GM18951 (cell line): Measurements from ENCODE around the gene ATP5F1B.

Experiments
- POLR2A ChIP-seq: IDR thresholded peaks from 4 replicates; pipeline ENCODE4 v1.6.1; 2011; ENCODE audit warnings: mild to moderate bottlenecking; ENCODE audit not compliant: insufficient read length, insufficient read depth; ENCODE audit errors: extremely low read depth
- in situ Hi-C: fragments of 300-500 bp; cut with MboI; formaldehyde crosslinking; loops from one replicate; pipeline ENCODE4 v1.12.0; 2022; ENCODE audit warnings: low sequenced_read_pairs, mixed read lengths, inconsistent platforms; ENCODE audit not compliant: unreplicated experiment

ATP5F1B gene

DNA sequence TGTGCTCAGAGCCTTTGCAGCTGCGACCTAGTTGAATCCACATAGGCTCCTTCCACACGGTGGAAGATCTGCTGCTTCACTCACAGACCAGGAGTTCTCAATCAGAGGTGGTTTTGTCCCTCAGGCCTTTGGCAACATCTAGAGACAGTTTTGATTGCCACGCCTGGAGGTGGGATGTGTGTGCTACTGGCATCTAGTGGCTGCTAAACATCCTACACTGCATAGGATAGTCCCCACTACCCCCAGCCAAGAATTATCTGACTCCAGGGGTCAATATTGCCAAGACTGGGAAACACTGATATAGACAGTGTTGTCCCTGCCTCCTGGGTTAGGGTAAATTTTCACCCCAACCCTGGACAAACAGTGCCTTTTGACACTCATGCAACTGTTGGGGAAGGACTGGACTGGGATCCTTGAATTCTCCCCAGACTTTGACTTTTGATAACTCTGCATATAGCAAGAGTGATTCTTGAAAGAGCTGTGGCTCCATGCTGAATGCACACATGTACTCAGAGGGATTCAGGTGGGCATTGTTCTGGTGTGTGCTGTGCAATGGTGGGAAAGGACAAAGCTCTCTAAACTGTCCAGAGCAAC lies 55.5 kb downstream of the ATP5F1B start:
- in situ Hi-C loops, result no loop called here
- TF ChIP-seq POLR2A, result no peak

DNA sequence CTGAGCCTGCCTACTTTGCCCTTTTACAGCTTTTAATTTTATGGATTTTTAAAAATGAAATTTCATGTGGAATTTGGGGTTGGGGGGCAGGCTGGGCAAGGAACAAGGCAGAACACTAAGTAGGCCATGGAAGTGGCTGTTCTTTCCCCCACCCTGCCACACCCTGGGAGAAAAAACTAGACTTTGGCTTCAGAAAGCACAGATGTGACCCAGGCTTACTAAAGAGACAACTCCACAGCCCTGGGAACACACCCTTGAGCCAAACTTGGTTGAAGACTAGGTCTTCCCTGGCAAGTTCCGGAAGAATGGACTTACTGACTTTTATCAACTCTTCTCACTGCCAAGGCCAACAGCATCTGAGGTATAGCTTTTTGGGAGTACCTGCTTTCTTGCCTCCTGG lies 56.0 kb downstream of the ATP5F1B start:
- in situ Hi-C loops, result loop anchor here (5.0 kb wide), 1 partner anchor 77 kb away; no protein-coding TSS in a partner anchor
- no peak for TF ChIP-seq POLR2A
